ENCODE measurements around the gene PARD3.

DNA sequence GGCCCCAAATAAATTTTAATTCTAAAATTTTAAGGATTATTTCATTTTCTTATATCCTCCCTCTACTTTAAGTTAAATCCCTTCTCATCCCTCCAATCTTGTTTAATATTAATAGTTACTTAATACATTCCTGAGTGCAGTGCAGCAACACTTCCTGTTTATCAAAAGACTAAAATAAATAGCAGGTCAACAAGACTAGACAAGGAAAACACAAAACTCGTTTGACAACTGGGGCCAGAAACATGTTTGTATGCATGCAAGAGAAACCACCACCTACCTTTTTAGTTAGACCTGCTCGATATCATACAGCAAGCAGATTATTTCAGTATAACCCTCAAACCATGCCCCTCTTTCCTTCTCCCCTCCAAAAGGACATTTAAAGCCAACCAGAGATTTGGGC lies 95.8 kb downstream of the PARD3 start:
- TF ChIP-seq, protein P1, sequence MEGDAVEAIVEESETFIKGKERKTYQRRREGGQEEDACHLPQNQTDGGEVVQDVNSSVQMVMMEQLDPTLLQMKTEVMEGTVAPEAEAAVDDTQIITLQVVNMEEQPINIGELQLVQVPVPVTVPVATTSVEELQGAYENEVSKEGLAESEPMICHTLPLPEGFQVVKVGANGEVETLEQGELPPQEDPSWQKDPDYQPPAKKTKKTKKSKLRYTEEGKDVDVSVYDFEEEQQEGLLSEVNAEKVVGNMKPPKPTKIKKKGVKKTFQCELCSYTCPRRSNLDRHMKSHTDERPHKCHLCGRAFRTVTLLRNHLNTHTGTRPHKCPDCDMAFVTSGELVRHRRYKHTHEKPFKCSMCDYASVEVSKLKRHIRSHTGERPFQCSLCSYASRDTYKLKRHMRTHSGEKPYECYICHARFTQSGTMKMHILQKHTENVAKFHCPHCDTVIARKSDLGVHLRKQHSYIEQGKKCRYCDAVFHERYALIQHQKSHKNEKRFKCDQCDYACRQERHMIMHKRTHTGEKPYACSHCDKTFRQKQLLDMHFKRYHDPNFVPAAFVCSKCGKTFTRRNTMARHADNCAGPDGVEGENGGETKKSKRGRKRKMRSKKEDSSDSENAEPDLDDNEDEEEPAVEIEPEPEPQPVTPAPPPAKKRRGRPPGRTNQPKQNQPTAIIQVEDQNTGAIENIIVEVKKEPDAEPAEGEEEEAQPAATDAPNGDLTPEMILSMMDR (IDR thresholded peaks at IDR 0.05; ENCODE audit: poor library complexity, severe bottlenecking) = no peak
- TF ChIP-seq EZH2 (IDR thresholded peaks at IDR 0.05; ENCODE audit: borderline replicate concordance, insufficient read depth, low read length, poor library complexity, severe bottlenecking) (no peak), POLR2AphosphoS5 (IDR thresholded peaks at IDR 0.05) (no peak), EP300 (conservative IDR thresholded peaks at IDR 0.05; ENCODE audit: poor library complexity, severe bottlenecking) (no peak), TAF1 (IDR thresholded peaks at IDR 0.05; ENCODE audit: low read depth) (no peak)
